ENCODE measurements around the gene PSPC1. TPM values are rescaled to one million over a fixed set of nuclear protein-coding genes. Genes with fewer than 3 reads are reported as not detected.
"Not testable (repeated sequence)": the region's sequence is repeated elsewhere in the genome, so short reads cannot be mapped to it uniquely, and the experiment has no call there.

The PSPC1 gene
- total RNA-seq, 4 donors from 2014 or later = 42.0 to 82.5 (median 58.8) TPM

GRCh38 chr13:19794631-19795030, 11.9 kb upstream of the PSPC1 start:
- TF ChIP-seq EP300 (IDR thresholded peaks at IDR 0.05) (no peak), POLR2A (IDR thresholded peaks at IDR 0.05) (no peak), POLR2AphosphoS5 (IDR thresholded peaks at IDR 0.05) (no peak), CTCF (IDR thresholded peaks at IDR 0.05) (no peak)
- ATAC-seq = no peak
- H3K27ac ChIP-seq = no peak overlapping the region
- no peaks in the 10 kb centered on the region for H3K36me3 ChIP-seq
- H3K9me3 ChIP-seq = no peaks in the 10 kb centered on the region
- no peak overlapping the region for H3K4me3 ChIP-seq
- no peaks in the 10 kb centered on the region for H3K27me3 ChIP-seq
- 80 to 85% methylated on average over 1 to 4 of the region's 4 CpGs for WGBS, 2 donors (ENCODE audit: low coverage in 1 of 2)
- H3K4me1 ChIP-seq = no peaks in the 10 kb centered on the region

GRCh38 chr13:19791953-19792537, 9.3 kb upstream of the PSPC1 start:
- Histone ChIP-seq H3K9me3 (no peaks in the 10 kb centered on the region), H3K4me1 (no peaks in the 10 kb centered on the region), H3K4me3 (no peak overlapping the region), H3K36me3 (no peaks in the 10 kb centered on the region), H3K27ac (no peak overlapping the region), H3K27me3 (no peaks in the 10 kb centered on the region)
- ATAC-seq = no peak
- WGBS, 2 donors (ENCODE audit: low coverage in 1 of 2) = 86 to 100% methylated on average over 4 of the region's 7 CpGs
- TF ChIP-seq CTCF (IDR thresholded peaks at IDR 0.05) = no peak
- no peak for TF ChIP-seq POLR2AphosphoS5 (IDR thresholded peaks at IDR 0.05)
- no peak for TF ChIP-seq EP300 (IDR thresholded peaks at IDR 0.05)
- no peak for TF ChIP-seq POLR2A (IDR thresholded peaks at IDR 0.05)

DNA sequence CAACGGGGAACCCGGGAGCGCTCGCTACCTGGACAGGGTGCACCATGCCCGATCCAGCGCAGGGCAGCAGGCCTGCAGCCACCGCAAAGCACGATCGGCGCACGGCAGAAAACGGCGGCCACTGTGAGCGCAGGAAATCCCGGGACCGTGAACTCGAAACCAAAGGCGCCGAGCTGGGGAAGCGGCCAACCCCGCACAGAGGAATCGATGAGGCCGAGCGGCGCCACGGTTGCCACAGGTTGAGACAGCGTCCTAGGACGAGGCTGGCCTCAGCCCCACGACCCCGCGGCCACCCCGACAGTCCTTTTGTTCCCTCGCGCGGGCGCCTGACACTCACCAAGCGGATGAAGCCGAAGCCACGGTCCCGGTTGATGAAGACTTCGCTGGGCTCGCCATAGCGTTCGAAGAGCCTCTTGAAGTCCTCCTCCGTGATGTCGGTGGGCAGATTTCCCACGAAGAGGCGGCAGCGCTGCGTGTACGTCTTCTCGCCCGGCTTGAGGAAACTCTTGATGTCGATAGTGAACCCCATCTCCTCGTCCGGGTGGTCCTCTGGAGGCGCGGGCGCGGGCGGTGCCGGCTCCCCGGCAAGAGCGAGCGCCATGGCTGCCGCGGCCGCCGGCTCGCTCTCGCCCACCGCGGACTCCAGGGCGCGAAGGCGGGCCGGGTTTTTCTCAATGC, 557 bp downstream of the PSPC1 start:
- peaks cover 0 to 12% (median 0%) of the 10 kb centered on the region in 3 donors for H3K4me1 ChIP-seq
- peak overlapping the region; percentile 84 to 98 (median 94) for H3K27ac ChIP-seq
- H3K36me3 ChIP-seq = peaks cover 0 to 5% of the 10 kb centered on the region in 2 donors
- H3K9me3 ChIP-seq = no peaks in the 10 kb centered on the region
- peak overlapping the region; percentile 79 to 96 for H3K4me3 ChIP-seq
- no peak for TF ChIP-seq CTCF (IDR thresholded peaks at IDR 0.05)
- no peak for TF ChIP-seq EP300 (IDR thresholded peaks at IDR 0.05)
- peak; percentile 69 for ATAC-seq
- WGBS, 2 donors (ENCODE audit: low coverage in 1 of 2) = 0% methylated on average over 4 of the region's 77 CpGs
- no peaks in the 10 kb centered on the region for H3K27me3 ChIP-seq

DNA sequence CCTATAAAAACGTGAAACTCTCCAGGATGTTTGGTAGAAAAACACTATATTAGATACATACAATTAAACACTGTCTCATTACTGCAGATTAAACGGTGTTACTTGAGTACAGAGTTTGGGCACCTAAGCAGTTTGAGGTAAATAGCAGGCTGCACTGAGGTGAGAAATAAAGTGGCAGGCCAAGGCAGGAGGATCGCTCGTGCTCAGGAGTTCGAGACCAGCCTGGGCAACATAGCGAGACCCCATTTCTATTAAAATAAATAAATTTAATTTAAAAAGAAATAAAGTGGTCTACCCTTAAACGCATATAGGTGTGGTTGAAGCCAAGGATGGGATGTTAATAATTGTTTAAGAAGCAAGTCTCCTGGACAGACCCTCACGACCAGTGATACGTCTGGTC, 1.2 kb downstream of the PSPC1 start:
- ATAC-seq = no peak
- Histone ChIP-seq H3K4me1 (peaks cover 0 to 12% (median 0%) of the 10 kb centered on the region in 3 donors), H3K4me3 (peak overlapping the region; percentile 79 to 96), H3K27me3 (no peaks in the 10 kb centered on the region), H3K36me3 (peaks cover 0 to 5% of the 10 kb centered on the region in 2 donors), H3K9me3 (no peaks in the 10 kb centered on the region), H3K27ac (peak overlapping the region in 3 of 4 donors; percentile 94 to 98 (median 94))
- TF ChIP-seq EP300 (IDR thresholded peaks at IDR 0.05) = no peak
- TF ChIP-seq POLR2AphosphoS5 (IDR thresholded peaks at IDR 0.05) = no peak
- TF ChIP-seq CTCF (IDR thresholded peaks at IDR 0.05) = no peak
- TF ChIP-seq POLR2A (IDR thresholded peaks at IDR 0.05) = no peak
- 7 to 8% methylated on average over 9 of the region's 9 CpGs for WGBS, 2 donors (ENCODE audit: low coverage in 1 of 2)

DNA sequence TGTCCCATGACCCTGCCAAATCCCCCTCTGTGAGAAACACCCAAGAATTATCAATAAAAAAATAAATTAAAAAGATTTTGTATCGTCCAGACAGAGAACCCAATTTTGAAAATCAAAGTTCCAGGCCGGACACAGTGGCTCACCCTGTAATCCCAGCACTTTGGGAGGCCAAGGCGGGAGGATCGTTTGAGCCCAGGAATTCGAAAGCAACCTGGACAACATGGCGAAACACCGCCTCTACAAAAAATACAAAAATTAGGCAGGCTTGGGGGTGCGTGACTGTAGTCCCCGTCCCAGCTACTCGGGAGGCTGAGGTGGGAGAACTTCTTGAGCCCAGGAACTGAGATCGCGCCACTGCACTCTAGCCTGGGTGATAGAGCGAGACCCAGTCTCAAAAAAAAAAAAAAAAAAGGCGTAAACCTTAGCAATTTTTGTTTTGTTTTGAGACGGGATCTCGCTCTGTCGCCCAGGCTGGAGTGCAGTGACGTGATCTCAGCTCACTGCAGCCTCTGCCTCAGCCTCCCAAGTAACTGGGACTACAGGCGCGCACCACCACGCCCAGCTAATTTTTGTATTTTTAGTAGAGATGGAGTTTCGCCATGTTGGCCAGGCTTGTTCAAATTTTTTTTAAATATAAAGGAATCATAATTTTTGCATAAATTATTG, 1.9 kb downstream of the PSPC1 start:
- not testable (repeated sequence) for H3K9me3 ChIP-seq, H3K27me3 ChIP-seq, H3K36me3 ChIP-seq, H3K27ac ChIP-seq, ATAC-seq
- 81 to 92% methylated on average over 14 to 19 of the region's 22 CpGs for WGBS, 2 donors (ENCODE audit: low coverage in 1 of 2)
- H3K4me1 ChIP-seq = peaks cover 0 to 12% (median 0%) of the 10 kb centered on the region in 3 donors
- peak overlapping the region; percentile 79 to 96 for H3K4me3 ChIP-seq

All from gastroesophageal sphincter (tissue), 4 donors.